Psoas muscle (tissue), 8 donors: ENCODE results near the gene VPS72. TPM values are rescaled to one million over a fixed set of nuclear protein-coding genes. Genes with fewer than 3 reads are reported as not detected.

Experiments used
- ATAC-seq, 4 donors: fragments of 200-7000 bp; cut with Tn5 transposase; one replicate each; pipeline ENCODE4 v1.9.1; 2020; ENCODE audit warnings: moderate library complexity in 3 of 4, mild to moderate bottlenecking in 2 of 4
- DNase-seq, 2 donors: peaks; one replicate each; pipeline ENCODE4 v3.0.0-alpha.2; 2020
- H3K27ac ChIP-seq: fragments of 200-600 bp; one replicate; pipeline ENCODE4 v1.8.0; 2022
- H3K27me3 ChIP-seq, 3 donors: fragments of 200-600 bp in 1 of 3; one replicate each; pipeline versions ENCODE4 v1.6.1 to v1.8.0; 2013 to 2022; ENCODE audit warnings: low read length in 2 of 3, mild to moderate bottlenecking in 2 of 3, moderate library complexity in 1 of 3; ENCODE audit not compliant: insufficient read depth in 3 of 3
- H3K36me3 ChIP-seq, 2 donors: fragments of 200-600 bp in 1 of 2; one replicate each; pipeline versions ENCODE4 v1.6.1 to v1.8.0; 2013 to 2022; ENCODE audit warnings: low read depth in 1 of 2, mild to moderate bottlenecking in 1 of 2, moderate library complexity in 1 of 2; ENCODE audit not compliant: insufficient read depth in 1 of 2
- H3K4me1 ChIP-seq: fragments of 200-600 bp; one replicate; pipeline ENCODE4 v1.8.0; 2022
- H3K4me3 ChIP-seq: fragments of 200-600 bp; one replicate; pipeline ENCODE4 v1.8.0; 2022; ENCODE audit warnings: mild to moderate bottlenecking
- H3K9me3 ChIP-seq: fragments of 200-600 bp; one replicate; pipeline ENCODE4 v1.8.0; 2022
- WGBS, 3 donors: extraction: QIAGEN DNeasy Blood & Tissue Kit; methylation state at CpG; one replicate each; pipeline versions ENCODE4 v1.1.6 to v1.1.7; 2013; 5-methylcytosine and 5-hydroxymethylcytosine counted together
- intact Hi-C, 2 donors: fragments of 100-400 bp; cut with DNase I; formaldehyde crosslinking; loops; one replicate each; pipeline versions ENCODE4 v1.11.0 to v1.14.2; 2022
- polyA plus RNA-seq, 3 donors: library from polyadenylated mRNA; stranded (reverse); fragments of 200-250 nt; gene quantifications; one replicate each; pipeline ENCODE4 v1.2.3, GENCODE V29; 2013
- total RNA-seq, 4 donors: library from RNA; stranded (reverse); fragmentation: NEBNext Ultra II Directional in 2 of 4; extraction: Animal tissue kit (Norgen Biotek cat#: 25700) in 2 of 4; gene quantifications; one replicate each; pipeline versions ENCODE4 v1.2.1 to v1.2.4, GENCODE V29; 2021 to 2023
- TF ChIP-seq, protein P1 (sequence below): fragments of 200-600 bp; IDR thresholded peaks from one replicate; pipeline ENCODE4 v1.8.0; 2022; ENCODE audit warnings: antibody characterized with exemption
- donor health status: healthy with polysubstance abuse.
- donor health status: DM: no; HTN: no; CAD: no; lungs with moderate emphysema.
- donor health status: Bipolar disorder and iron deficiency.
- donor health status: healthy.
- donor health status: DM: yes; HTN: yes; CAD: no.
- donor health status: DM: no; HTN: no; CAD: no.
- donor health status: DM: no; HTN: no; CAD: no.
- donor health status: DM: yes; HTN: yes; CAD: no.

VPS72 gene
- total and polyA plus RNA-seq, 7 donors = 30.8 to 112 (median 66.0) TPM

DNA sequence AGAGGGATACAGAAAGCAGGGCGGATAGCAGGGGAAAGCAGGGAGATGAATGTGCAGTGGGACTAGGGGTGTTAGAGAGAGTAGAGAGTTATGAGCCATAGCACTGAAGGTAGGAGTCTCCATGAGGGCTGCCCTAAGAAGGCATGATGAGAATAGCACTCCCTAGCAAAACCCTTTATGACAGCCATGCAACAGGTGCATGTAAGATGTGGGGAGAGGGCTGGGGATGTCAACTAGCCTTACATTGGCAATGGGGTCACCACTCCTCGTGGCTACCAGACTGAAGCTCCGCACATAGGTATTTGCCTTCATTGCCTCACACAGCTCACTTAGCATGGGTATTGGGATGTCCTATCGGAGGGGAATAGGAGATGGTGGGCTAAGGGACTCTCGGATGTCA lies 18.8 kb downstream of the VPS72 start:
- TF ChIP-seq, protein P1, sequence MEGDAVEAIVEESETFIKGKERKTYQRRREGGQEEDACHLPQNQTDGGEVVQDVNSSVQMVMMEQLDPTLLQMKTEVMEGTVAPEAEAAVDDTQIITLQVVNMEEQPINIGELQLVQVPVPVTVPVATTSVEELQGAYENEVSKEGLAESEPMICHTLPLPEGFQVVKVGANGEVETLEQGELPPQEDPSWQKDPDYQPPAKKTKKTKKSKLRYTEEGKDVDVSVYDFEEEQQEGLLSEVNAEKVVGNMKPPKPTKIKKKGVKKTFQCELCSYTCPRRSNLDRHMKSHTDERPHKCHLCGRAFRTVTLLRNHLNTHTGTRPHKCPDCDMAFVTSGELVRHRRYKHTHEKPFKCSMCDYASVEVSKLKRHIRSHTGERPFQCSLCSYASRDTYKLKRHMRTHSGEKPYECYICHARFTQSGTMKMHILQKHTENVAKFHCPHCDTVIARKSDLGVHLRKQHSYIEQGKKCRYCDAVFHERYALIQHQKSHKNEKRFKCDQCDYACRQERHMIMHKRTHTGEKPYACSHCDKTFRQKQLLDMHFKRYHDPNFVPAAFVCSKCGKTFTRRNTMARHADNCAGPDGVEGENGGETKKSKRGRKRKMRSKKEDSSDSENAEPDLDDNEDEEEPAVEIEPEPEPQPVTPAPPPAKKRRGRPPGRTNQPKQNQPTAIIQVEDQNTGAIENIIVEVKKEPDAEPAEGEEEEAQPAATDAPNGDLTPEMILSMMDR = no peak
- Histone ChIP-seq H3K27ac (peak overlapping the region; percentile 92), H3K4me3 (peak overlapping the region; percentile 79), H3K27me3 (no peaks in the 10 kb centered on the region), H3K4me1 (peaks cover 49% of the 10 kb centered on the region), H3K36me3 (peaks cover 2 to 63% of the 10 kb centered on the region in 2 donors), H3K9me3 (no peaks in the 10 kb centered on the region)
- intact Hi-C loops = no loop called here
- no peak for ATAC-seq
- WGBS, 3 donors = 35 to 77% (median 41%) methylated on average over 5 of the region's 5 CpGs
- no peak for DNase-seq

DNA sequence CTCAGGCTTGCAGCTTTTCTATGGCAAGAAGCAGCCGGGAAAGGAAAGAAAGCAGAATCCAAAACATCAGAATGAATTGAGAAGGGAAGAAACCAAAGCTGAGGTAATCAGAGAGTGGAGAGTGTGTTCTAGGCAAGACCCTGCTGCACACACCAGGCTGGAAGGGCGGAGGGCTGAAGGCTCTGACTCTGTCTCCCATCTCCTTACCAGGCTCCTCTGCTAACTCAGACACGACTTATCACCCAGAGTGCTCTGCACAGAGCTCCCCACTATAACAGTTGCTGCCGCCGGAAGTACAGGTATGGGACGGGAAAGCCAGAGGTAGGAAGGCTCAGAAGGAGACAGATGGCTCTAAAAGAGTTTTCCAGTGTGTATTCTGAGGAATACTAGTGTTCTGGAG lies 22.9 kb downstream of the VPS72 start:
- H3K9me3 ChIP-seq = no peaks in the 10 kb centered on the region
- intact Hi-C loops = no loop called here
- peak overlapping the region; percentile 80 for H3K4me3 ChIP-seq
- DNase-seq (no peak), ATAC-seq (no peak)
- H3K27ac ChIP-seq = peak overlapping the region; percentile 92
- no peaks in the 10 kb centered on the region for H3K27me3 ChIP-seq
- TF ChIP-seq, protein P1 = no peak
- WGBS, 3 donors = 73 to 84% (median 73%) methylated on average over 6 of the region's 6 CpGs
- H3K4me1 ChIP-seq = peaks cover 59% of the 10 kb centered on the region
- peaks cover 2 to 44% of the 10 kb centered on the region in 2 donors for H3K36me3 ChIP-seq

DNA sequence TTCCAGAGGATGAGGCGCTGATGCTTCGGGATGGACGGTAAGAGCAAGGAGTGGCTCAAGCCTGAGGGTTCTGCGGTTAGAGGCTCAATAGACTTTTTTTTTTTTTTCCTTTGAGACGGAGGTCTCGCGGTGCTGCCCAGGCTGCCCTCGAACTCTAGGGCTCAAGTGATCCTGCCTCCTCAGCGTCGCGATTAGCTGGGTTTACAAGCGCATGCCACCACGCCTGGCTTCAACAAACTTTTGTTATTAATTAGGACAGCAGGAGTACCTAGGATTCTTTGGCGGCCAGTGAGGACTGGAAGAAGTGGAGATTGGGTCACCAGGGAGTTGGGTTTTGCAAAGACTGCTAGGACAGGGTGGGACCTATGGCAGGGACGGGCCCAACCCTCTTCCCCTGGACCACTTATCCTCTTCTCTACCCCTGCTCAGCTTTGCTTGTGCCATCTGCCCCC lies 23.5 kb downstream of the VPS72 start:
- TF ChIP-seq, protein P1 = no peak
- DNase-seq = no peak
- Histone ChIP-seq H3K4me3 (peak overlapping the region; percentile 80), H3K9me3 (no peaks in the 10 kb centered on the region), H3K36me3 (peaks cover 3 to 44% of the 10 kb centered on the region in 2 donors), H3K4me1 (peaks cover 54% of the 10 kb centered on the region), H3K27me3 (no peaks in the 10 kb centered on the region), H3K27ac (peak overlapping the region; percentile 92)
- peak in 3 of 4 donors; percentile 0 to 8 (median 7) for ATAC-seq
- WGBS, 3 donors = 0 to 3% (median 2%) methylated on average over 15 of the region's 15 CpGs
- intact Hi-C loops = no loop called here

DNA sequence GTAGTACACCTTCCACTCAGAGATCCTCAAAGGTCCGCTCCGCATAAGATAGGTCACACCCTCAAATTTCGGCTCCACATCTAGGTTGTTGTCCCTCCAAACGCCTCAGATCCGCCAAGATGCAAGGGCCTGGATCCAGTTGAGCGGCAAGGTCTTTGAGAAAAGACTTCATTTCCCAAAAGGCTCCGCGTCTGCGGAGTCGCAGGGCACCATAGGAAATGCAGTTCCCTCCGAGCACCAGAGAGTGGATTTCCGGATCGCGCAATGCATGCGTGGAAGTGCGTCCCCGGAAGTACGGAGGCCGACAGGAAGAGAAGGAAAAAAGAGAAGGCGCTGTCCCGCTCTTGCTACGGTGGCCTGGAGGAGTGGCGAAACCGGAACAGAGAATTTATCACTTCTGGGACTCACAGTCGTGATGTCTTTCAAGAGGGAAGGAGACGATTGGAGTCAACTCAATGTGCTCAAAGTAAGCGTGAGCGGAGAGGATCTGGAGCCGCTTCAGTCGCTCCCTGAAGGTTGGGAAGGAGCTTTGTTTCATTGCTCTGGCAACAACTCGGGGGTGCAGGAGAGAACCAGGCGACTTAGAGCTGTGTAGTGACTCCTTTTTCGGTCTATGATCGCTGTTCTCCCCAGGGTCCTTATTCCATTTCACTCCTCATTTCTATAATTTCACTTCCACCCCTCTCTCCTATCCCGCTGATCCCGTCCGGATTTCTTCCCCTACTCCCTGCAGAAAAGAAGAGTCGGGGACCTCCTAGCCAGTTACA lies 24.1 kb downstream of the VPS72 start, which contains the start of the genes LYSMD1 and SCNM1:
LYSMD1 (minus strand) TSS at position 165 of the 767 bp plus-strand sequence. CDS start 644 bp downstream, outside the sequence.
SCNM1 (plus strand) TSS at position 407 of the 767 bp plus-strand sequence; CDS start at position 416, 9 bp downstream.
- ATAC-seq (peak; percentile 84 to 89 (median 85)), DNase-seq (peak; percentile 97 to 98)
- Histone ChIP-seq H3K4me1 (peaks cover 48% of the 10 kb centered on the region), H3K9me3 (no peaks in the 10 kb centered on the region), H3K27ac (peak within 1 kb of the TSS; percentile 92), H3K4me3 (peak within 1 kb of the TSS; percentile 80), H3K27me3 (no peaks in the 10 kb centered on the region), H3K36me3 (peaks cover 5 to 41% of the 10 kb centered on the region in 2 donors)
- TF ChIP-seq, protein P1 = no peak
- WGBS, 3 donors = 0 to 1% (median 0%) methylated on average over 38 of the region's 38 CpGs
- intact Hi-C loops = no loop called here
